Karpas-422 (cell line): ENCODE results near the gene C1QB. TPM values are rescaled to one million over a fixed set of nuclear protein-coding genes. Genes with fewer than 3 reads are reported as not detected.

ENCODE experiments used
- DNase-seq: peaks from one replicate; pipeline ENCODE4 v3.0.0-alpha.2; 2015
- H2AFZ ChIP-seq: fragments of 200-600 bp; sonication (generic); 2 replicates; pipeline ENCODE4 v1.6.1; 2014; ENCODE audit warnings: antibody characterized with exemption, low read length, mixed read lengths
- H3K27ac ChIP-seq: fragments of 200-600 bp; sonication (generic); 2 replicates; pipeline ENCODE4 v1.5.1; 2014; ENCODE audit warnings: mild to moderate bottlenecking, low read length, moderate library complexity
- H3K27me3 ChIP-seq: fragments of 200-600 bp; sonication (generic); 2 replicates; pipeline ENCODE4 v1.6.1; 2014; ENCODE audit warnings: low read length, mixed read lengths
- H3K36me3 ChIP-seq: fragments of 200-600 bp; sonication (generic); 2 replicates; pipeline ENCODE4 v1.6.1; 2014; ENCODE audit warnings: low read length, mixed read lengths; ENCODE audit not compliant: insufficient read depth
- H3K4me1 ChIP-seq: fragments of 200-600 bp; sonication (generic); 2 replicates; pipeline ENCODE4 v1.6.1; 2014; ENCODE audit warnings: mild to moderate bottlenecking, low read length, mixed read lengths
- H3K4me2 ChIP-seq: fragments of 200-600 bp; sonication (generic); 2 replicates; pipeline ENCODE4 v1.6.1; 2014; ENCODE audit warnings: low read length, low read depth, mild to moderate bottlenecking; ENCODE audit not compliant: poor library complexity, severe bottlenecking
- H3K4me3 ChIP-seq: fragments of 200-600 bp; sonication (generic); 2 replicates; pipeline ENCODE4 v1.5.1; 2014; ENCODE audit warnings: mild to moderate bottlenecking, antibody characterized with exemption, low read length, mixed read lengths
- H3K79me2 ChIP-seq: fragments of 200-600 bp; sonication (generic); 2 replicates; pipeline ENCODE4 v1.6.1; 2014; ENCODE audit warnings: mild to moderate bottlenecking, low read length, mixed read lengths
- H3K9ac ChIP-seq: fragments of 200-600 bp; sonication (generic); 2 replicates; pipeline ENCODE4 v1.6.0; 2014; ENCODE audit warnings: low read length
- H3K9me2 ChIP-seq: fragments of 200-600 bp; sonication (generic), shearing (Covaris generic); replicated peaks from 2 replicates; pipeline ENCODE4 v1.6.0; 2014; ENCODE audit warnings: mild to moderate bottlenecking, low read length, moderate library complexity; ENCODE audit not compliant: insufficient read depth
- H3K9me3 ChIP-seq: fragments of 300-700, 200-600 bp; sonication (generic); 2 replicates; pipeline ENCODE4 v1.6.1; 2014; ENCODE audit warnings: low read length, mixed read lengths
- H4K20me1 ChIP-seq: fragments of 200-600 bp; sonication (generic); 2 replicates; pipeline ENCODE4 v1.6.1; 2014; ENCODE audit warnings: mild to moderate bottlenecking, antibody characterized with exemption, low read length, low read depth; ENCODE audit not compliant: insufficient read depth
- small RNA-seq: library from RNA; depleted of rRNA; stranded (forward); fragments of <200 nt; gene quantifications from one replicate; pipeline ENCODE3, GENCODE V24; 2014
- total RNA-seq: library from RNA; depleted of rRNA; stranded (reverse); fragments of >200 nt; shearing (Covaris generic); gene quantifications from 2 replicates; pipeline ENCODE4 v1.2.3, GENCODE V29; 2014; ENCODE audit warnings: low replicate concordance; rRNA removed

The C1QB gene
- total RNA-seq, 1 experiment from 2014 or later, result not detected

- H3K4me2 ChIP-seq, result no peak overlapping the region
- H3K9ac ChIP-seq, result no peak overlapping the region
- H4K20me1 ChIP-seq, result 0 out of 2 replicates have a peak, but pooled peaks cover 4% of the 10 kb centered on the region
- H3K4me3 ChIP-seq, result no peak overlapping the region
- no peaks in the 10 kb centered on the region for H3K79me2 ChIP-seq
- no peak overlapping the region for H3K27ac ChIP-seq
- H3K36me3 ChIP-seq, result no peaks in the 10 kb centered on the region
- no peaks in the 10 kb centered on the region for H3K9me2 ChIP-seq
- peaks cover 37% of the 10 kb centered on the region for H3K4me1 ChIP-seq
- no peak for DNase-seq
- H3K27me3 ChIP-seq, result no peaks in the 10 kb centered on the region
- no peak overlapping the region for H2AFZ ChIP-seq
- H3K9me3 ChIP-seq, result no peaks in the 10 kb centered on the region
Observed at GRCh38 chr1:22711071-22711470, 58.0 kb downstream of the C1QB start.

Small RNA genes lying within 50 kb of the gene (small RNA-seq; reads per million reads assigned to genes)
- gene MIR6127, result not detected

Other genes starting within 250 kb of the C1QB start
- 11.1 and 15.3 TPM in 2 replicates for gene ZBTB40, start 201.4 kb upstream of the C1QB start, total RNA-seq
- not detected in 2 replicates for gene EPHA8, start 89.7 kb upstream of the C1QB start, total RNA-seq
- not detected in 2 replicates for gene C1QA, start 16.6 kb upstream of the C1QB start, total RNA-seq
- not detected in 2 replicates for gene C1QC, start 9.6 kb upstream of the C1QB start, total RNA-seq
- 0.45 and 2.5 TPM in 2 replicates for gene EPHB2, start 57.6 kb downstream of the C1QB start, total RNA-seq